ENCODE results near the gene FAAP20. TPM values are rescaled to one million over a fixed set of nuclear protein-coding genes. Genes with fewer than 3 reads are reported as not detected.

The FAAP20 gene
- total and polyA plus RNA-seq, 9 of the 15 experiments (the other 6 are each of a cell fraction or from before 2014, with no cell fraction given) = 0.58 to 143 (median 9.9) TPM

DNA sequence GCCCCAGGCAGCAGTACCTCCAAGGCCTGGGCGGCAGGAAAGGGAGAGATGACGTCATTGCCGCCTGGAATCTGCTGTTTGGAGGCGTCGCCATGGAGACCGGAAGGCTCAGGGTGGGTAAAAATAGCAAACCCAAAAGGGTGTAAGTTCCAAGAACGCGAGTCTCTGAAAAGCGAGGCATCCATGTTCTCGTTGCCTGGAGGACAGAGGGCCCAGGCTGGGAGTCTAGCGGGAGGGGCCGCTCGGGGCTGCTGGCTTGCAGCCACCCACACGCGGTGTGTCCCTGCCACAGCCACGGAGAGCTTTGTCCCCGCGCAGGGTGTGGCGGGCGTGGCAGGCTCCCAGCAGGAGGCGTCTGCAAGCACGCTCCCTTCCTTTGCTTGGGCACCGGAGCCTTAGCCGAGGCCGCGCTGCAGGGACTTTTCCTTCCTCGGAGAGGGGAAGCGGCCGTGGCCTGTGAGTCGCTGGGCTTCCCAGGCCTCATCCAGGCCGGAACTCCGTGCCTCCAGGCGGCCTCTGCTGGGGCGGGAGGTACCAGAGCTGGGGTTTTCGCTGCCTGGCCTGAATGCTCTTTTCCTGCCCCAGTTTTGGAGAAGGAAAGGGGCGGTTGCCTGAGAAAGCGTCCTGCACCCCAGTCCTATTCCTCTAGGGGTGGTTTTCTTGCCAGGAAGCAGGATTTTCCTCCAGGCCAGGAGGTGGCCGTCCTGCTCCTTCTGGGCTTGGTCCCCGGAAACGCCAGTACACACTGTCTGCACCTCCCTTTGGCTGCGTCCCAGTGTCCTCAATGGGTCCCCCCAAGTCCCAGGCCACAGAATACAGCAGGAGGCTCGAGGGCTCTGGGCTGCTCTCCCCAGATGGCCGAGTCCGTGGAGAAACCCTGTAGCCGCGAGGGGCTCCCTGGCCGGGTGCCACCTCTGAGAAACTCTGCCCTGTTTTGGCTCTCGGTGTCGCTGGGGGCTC lies 18.2 kb upstream of the FAAP20 start (continued):
- peak; percentile 74 for TF ChIP-seq MYC (IDR thresholded peaks at IDR 0.05; ENCODE audit: low read depth, low read length)
- peak; percentile 61; the same call in 1 of the 2 replicates for TF ChIP-seq MYC (CRISPR knock-in tag; IDR thresholded peaks at IDR 0.05; ENCODE audit: borderline replicate concordance, low read depth)
- TF ChIP-seq ZFX (CRISPR knock-in tag; IDR thresholded peaks at IDR 0.05) = peak; percentile 95
- TF ChIP-seq, protein P1, sequence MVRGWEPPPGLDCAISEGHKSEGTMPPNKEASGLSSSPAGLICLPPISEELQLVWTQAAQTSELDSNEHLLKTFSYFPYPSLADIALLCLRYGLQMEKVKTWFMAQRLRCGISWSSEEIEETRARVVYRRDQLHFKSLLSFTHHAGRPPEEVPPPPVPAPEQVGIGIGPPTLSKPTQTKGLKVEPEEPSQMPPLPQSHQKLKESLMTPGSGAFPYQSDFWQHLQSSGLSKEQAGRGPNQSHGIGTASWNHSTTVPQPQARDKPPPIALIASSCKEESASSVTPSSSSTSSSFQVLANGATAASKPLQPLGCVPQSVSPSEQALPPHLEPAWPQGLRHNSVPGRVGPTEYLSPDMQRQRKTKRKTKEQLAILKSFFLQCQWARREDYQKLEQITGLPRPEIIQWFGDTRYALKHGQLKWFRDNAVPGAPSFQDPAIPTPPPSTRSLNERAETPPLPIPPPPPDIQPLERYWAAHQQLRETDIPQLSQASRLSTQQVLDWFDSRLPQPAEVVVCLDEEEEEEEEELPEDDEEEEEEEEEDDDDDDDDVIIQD (CRISPR knock-in tag; IDR thresholded peaks at IDR 0.05) = no peak
- peak; percentile 86; the same call in 1 of the 2 replicates for TF ChIP-seq ERF (CRISPR knock-in tag; IDR thresholded peaks at IDR 0.05)
- TF ChIP-seq, protein P2, sequence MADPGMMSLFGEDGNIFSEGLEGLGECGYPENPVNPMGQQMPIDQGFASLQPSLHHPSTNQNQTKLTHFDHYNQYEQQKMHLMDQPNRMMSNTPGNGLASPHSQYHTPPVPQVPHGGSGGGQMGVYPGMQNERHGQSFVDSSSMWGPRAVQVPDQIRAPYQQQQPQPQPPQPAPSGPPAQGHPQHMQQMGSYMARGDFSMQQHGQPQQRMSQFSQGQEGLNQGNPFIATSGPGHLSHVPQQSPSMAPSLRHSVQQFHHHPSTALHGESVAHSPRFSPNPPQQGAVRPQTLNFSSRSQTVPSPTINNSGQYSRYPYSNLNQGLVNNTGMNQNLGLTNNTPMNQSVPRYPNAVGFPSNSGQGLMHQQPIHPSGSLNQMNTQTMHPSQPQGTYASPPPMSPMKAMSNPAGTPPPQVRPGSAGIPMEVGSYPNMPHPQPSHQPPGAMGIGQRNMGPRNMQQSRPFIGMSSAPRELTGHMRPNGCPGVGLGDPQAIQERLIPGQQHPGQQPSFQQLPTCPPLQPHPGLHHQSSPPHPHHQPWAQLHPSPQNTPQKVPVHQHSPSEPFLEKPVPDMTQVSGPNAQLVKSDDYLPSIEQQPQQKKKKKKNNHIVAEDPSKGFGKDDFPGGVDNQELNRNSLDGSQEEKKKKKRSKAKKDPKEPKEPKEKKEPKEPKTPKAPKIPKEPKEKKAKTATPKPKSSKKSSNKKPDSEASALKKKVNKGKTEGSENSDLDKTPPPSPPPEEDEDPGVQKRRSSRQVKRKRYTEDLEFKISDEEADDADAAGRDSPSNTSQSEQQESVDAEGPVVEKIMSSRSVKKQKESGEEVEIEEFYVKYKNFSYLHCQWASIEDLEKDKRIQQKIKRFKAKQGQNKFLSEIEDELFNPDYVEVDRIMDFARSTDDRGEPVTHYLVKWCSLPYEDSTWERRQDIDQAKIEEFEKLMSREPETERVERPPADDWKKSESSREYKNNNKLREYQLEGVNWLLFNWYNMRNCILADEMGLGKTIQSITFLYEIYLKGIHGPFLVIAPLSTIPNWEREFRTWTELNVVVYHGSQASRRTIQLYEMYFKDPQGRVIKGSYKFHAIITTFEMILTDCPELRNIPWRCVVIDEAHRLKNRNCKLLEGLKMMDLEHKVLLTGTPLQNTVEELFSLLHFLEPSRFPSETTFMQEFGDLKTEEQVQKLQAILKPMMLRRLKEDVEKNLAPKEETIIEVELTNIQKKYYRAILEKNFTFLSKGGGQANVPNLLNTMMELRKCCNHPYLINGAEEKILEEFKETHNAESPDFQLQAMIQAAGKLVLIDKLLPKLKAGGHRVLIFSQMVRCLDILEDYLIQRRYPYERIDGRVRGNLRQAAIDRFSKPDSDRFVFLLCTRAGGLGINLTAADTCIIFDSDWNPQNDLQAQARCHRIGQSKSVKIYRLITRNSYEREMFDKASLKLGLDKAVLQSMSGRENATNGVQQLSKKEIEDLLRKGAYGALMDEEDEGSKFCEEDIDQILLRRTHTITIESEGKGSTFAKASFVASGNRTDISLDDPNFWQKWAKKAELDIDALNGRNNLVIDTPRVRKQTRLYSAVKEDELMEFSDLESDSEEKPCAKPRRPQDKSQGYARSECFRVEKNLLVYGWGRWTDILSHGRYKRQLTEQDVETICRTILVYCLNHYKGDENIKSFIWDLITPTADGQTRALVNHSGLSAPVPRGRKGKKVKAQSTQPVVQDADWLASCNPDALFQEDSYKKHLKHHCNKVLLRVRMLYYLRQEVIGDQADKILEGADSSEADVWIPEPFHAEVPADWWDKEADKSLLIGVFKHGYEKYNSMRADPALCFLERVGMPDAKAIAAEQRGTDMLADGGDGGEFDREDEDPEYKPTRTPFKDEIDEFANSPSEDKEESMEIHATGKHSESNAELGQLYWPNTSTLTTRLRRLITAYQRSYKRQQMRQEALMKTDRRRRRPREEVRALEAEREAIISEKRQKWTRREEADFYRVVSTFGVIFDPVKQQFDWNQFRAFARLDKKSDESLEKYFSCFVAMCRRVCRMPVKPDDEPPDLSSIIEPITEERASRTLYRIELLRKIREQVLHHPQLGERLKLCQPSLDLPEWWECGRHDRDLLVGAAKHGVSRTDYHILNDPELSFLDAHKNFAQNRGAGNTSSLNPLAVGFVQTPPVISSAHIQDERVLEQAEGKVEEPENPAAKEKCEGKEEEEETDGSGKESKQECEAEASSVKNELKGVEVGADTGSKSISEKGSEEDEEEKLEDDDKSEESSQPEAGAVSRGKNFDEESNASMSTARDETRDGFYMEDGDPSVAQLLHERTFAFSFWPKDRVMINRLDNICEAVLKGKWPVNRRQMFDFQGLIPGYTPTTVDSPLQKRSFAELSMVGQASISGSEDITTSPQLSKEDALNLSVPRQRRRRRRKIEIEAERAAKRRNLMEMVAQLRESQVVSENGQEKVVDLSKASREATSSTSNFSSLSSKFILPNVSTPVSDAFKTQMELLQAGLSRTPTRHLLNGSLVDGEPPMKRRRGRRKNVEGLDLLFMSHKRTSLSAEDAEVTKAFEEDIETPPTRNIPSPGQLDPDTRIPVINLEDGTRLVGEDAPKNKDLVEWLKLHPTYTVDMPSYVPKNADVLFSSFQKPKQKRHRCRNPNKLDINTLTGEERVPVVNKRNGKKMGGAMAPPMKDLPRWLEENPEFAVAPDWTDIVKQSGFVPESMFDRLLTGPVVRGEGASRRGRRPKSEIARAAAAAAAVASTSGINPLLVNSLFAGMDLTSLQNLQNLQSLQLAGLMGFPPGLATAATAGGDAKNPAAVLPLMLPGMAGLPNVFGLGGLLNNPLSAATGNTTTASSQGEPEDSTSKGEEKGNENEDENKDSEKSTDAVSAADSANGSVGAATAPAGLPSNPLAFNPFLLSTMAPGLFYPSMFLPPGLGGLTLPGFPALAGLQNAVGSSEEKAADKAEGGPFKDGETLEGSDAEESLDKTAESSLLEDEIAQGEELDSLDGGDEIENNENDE (IDR thresholded peaks at IDR 0.05; ENCODE audit: low read depth, low read length) = no peak
